Body of pancreas (tissue), 4 donors: ENCODE results near the gene ECHS1. TPM values are rescaled to one million over a fixed set of nuclear protein-coding genes. Genes with fewer than 3 reads are reported as not detected.

Experiments
- ATAC-seq: fragments of 150-250 bp; one replicate; pipeline ENCODE4 v1.9.1; 2016
- DNase-seq, 4 donors: peaks; one replicate each; pipeline ENCODE4 v3.0.0-alpha.2; 2019
- H3K27ac ChIP-seq, 4 donors: fragments of 200-600 bp; sonication (generic); 1 replicate in 3 of 4; 2 replicates in 1 of 4; pipeline versions ENCODE4 v1.5.1 to v1.6.1; 2016 to 2019; ENCODE audit warnings: mild to moderate bottlenecking in 1 of 4, mixed read lengths in 1 of 4, moderate library complexity in 1 of 4
- H3K27me3 ChIP-seq, 2 donors: fragments of 200-600 bp; sonication (generic); one replicate each; pipeline ENCODE4 v1.6.0; 2016; ENCODE audit warnings: mild to moderate bottlenecking in 1 of 2
- H3K36me3 ChIP-seq, 2 donors: fragments of 200-600 bp; sonication (generic); replicated peaks in 1 of 2; 2 replicates each; pipeline ENCODE4 v1.5.1; 2016; ENCODE audit warnings: low read depth in 2 of 2; ENCODE audit not compliant: insufficient read depth in 1 of 2
- H3K4me1 ChIP-seq: fragments of 200-600 bp; sonication (generic); one replicate; pipeline ENCODE4 v1.6.0; 2016
- H3K4me3 ChIP-seq, 2 donors: fragments of 200-600 bp; sonication (generic); 1 replicate in 1 of 2; 2 replicates in 1 of 2; pipeline ENCODE4 v1.5.1; 2016 to 2019
- H3K9me3 ChIP-seq, 3 donors: fragments of 200-600 bp; sonication (generic); 1 replicate in 2 of 3; 2 replicates in 1 of 3; pipeline ENCODE4 v1.5.1; 2016
- POLR2A ChIP-seq, 3 donors: fragments of 450-650 bp; IDR thresholded peaks; one replicate each; pipeline ENCODE4 v1.6.1; 2016; ENCODE audit warnings: antibody characterized with exemption in 3 of 3, mild to moderate bottlenecking in 2 of 3
- WGBS, 2 donors: methylation state at CpG; one replicate each; pipeline ENCODE4 v1.1.5; 2017; 5-methylcytosine and 5-hydroxymethylcytosine counted together
- intact Hi-C: fragments of 100-400 bp; cut with DNase I; formaldehyde crosslinking; loops from one replicate; pipeline ENCODE4 v1.15.1; 2023
- total RNA-seq, 2 donors: library from RNA; depleted of rRNA; stranded (reverse); fragments of >200 nt; gene quantifications; one replicate each; pipeline ENCODE4 v1.1.0, GENCODE V29; 2016
- TF ChIP-seq, protein P1 (sequence below), 7 experiments: fragments of 450-650 bp in 4 of 7; fragments of 200-600 bp in 3 of 7; sonication (generic) in 3 of 7; IDR thresholded peaks; one replicate each; pipeline ENCODE4 v1.5.1; 2016 to 2019; ENCODE audit warnings: antibody characterized with exemption in 7 of 7

Gene ECHS1
- total RNA-seq, 2 donors from 2014 or later = 44.4 to 71.9 TPM

DNA sequence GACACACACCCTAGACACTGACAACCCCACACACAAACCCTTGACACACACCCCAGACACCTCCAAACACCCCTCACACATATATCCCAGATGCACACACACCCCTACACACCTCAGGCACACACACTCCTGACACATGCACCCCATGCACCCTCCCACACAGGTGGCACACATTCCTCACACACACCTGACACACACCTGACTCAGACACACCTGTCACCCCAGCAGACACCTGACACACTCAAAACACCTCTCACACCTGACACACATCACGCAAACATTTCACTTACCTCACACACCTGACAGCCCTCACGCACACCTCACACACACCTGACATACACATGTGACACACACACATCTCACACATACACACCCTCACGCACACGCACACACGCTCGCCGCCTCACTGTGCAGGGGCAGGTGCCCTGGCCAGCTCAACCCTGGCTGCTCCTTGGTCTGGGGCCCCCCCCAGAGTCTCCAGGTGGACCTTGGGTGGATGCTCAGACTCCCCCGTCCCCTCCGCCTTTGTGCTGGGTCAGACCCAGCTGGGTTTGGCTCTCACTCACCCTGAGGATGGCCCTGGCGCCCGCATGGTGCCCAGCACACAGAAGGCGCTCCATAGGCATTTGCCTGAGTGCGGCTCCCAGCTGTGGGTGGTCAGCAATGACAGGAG lies 33.3 kb downstream of the ECHS1 start:
- no peak overlapping the region for H3K4me3 ChIP-seq
- no peaks in the 10 kb centered on the region for H3K36me3 ChIP-seq
- WGBS, 2 donors = 80 to 82% methylated on average over 7 to 13 of the region's 13 CpGs
- DNase-seq (no peak), ATAC-seq (no peak)
- H3K4me1 ChIP-seq = peaks cover 20% of the 10 kb centered on the region
- no peak for TF ChIP-seq POLR2A (IDR thresholded peaks at IDR 0.05)
- TF ChIP-seq, protein P1, sequence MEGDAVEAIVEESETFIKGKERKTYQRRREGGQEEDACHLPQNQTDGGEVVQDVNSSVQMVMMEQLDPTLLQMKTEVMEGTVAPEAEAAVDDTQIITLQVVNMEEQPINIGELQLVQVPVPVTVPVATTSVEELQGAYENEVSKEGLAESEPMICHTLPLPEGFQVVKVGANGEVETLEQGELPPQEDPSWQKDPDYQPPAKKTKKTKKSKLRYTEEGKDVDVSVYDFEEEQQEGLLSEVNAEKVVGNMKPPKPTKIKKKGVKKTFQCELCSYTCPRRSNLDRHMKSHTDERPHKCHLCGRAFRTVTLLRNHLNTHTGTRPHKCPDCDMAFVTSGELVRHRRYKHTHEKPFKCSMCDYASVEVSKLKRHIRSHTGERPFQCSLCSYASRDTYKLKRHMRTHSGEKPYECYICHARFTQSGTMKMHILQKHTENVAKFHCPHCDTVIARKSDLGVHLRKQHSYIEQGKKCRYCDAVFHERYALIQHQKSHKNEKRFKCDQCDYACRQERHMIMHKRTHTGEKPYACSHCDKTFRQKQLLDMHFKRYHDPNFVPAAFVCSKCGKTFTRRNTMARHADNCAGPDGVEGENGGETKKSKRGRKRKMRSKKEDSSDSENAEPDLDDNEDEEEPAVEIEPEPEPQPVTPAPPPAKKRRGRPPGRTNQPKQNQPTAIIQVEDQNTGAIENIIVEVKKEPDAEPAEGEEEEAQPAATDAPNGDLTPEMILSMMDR (IDR thresholded peaks at IDR 0.05) = no peak
- peaks cover 0 to 24% of the 10 kb centered on the region in 2 donors for H3K27me3 ChIP-seq
- intact Hi-C loops = no loop called here
- no peak overlapping the region for H3K27ac ChIP-seq
- H3K9me3 ChIP-seq = no peaks in the 10 kb centered on the region

DNA sequence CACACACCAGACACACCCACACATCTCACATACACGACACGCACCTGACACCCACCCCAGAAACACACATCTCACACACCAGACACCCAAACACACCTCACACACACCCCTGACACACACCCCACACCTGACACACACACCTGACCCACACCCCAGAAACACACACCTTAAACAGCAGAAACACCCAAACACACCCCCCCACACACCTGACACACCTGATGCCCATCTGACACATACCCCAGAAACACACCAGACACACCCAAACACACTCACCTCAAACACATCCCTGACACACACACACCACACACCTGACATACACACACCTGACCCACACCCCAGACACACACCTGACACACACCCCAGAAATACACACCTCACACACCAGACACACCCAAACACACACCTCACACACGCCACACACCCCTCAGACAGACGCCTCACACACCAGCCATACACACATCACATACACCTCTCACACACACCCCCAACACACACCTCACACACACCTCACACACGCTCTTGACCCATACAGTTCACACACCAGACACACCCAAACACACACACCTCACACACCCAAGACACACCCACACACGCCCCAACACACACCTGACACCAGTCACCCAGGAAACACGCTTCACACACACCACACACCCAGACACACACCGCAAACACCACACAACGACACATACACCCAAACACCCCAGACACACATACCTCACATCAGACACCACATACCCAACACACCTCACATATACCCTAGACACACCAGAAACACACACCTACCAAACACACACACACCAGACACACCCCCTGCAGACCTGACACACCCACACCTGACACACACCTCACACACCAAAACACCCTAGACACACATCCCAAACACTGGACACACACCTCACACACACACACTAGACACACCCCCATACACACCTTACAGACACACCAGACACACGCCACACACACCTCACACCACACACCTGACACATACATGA lies 34.8 kb downstream of the ECHS1 start:
- no peak for TF ChIP-seq POLR2A (IDR thresholded peaks at IDR 0.05)
- TF ChIP-seq, protein P1 (IDR thresholded peaks at IDR 0.05) = no peak
- intact Hi-C loops = no loop called here
- Histone ChIP-seq H3K4me1 (peaks cover 22% of the 10 kb centered on the region), H3K4me3 (no peak overlapping the region), H3K36me3 (no peaks in the 10 kb centered on the region), H3K27me3 (peaks cover 0 to 28% of the 10 kb centered on the region in 2 donors), H3K9me3 (no peaks in the 10 kb centered on the region), H3K27ac (no peak overlapping the region)
- DNase-seq (no peak), ATAC-seq (no peak)
- WGBS, 2 donors = 74 to 78% methylated on average over 10 of the region's 10 CpGs

DNA sequence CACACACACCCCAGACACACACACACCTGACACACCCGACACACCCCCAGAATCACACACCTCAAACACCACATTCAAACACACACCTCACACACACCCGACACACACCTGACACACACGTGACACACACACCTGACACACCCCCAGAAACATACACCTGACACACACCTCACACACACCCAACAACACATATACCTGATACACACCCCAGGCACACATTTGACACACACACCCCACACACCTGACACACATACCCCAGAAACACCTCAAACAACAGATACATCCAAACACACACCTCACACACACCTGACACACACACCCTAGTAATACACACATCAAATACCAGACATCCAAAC lies 35.8 kb downstream of the ECHS1 start:
- H3K9me3 ChIP-seq = no peaks in the 10 kb centered on the region
- H3K36me3 ChIP-seq = no peaks in the 10 kb centered on the region
- H3K27me3 ChIP-seq = peaks cover 0 to 28% of the 10 kb centered on the region in 2 donors
- DNase-seq (no peak), ATAC-seq (no peak)
- intact Hi-C loops = no loop called here
- H3K27ac ChIP-seq = no peak overlapping the region
- no peak for TF ChIP-seq POLR2A (IDR thresholded peaks at IDR 0.05)
- TF ChIP-seq, protein P1 (IDR thresholded peaks at IDR 0.05) = no peak
- peaks cover 22% of the 10 kb centered on the region for H3K4me1 ChIP-seq
- WGBS, 2 donors = 56 to 70% methylated on average over 3 of the region's 3 CpGs
- H3K4me3 ChIP-seq = no peak overlapping the region

DNA sequence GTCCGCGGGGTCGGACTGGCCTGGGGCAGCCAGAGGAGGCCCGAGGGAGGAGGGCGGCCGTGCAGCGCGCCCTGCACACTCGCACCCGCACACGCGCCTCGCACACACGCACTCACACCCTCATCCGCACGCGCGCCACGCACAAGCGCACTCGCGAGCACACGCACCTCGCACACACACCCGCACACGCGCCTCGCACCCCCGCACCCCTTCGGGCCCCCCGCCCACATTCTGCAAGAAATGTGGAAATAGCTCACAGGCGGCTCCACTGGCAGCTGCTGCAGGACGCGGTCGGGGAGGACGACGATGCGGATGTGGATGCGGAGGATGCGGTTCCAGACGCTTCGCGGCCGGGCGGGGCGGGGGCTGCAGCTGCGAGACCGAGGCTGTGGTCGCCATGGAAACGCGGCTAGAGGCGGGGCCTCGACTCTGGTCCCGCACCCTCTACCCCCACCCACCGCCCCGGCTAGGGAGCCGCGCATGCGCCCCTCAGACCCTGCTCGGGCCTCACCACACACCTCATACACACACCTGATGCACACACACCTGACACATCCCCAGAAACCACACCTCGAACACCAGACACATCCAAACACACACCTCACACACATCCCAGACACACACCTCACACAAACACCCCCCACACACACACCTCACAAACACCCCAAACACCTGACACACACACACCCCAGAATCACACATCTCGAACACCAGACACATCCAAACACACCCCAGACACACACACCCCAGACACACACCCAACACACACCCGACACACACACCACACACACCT lies 36.4 kb downstream of the ECHS1 start, which contains the start of gene CALY:
Gene CALY, minus strand, starts transcription at position 320 of the 793 bp plus-strand sequence. CDS start 7,907 bp downstream, outside the sequence.
- H3K27me3 ChIP-seq = peaks cover 0 to 28% of the 10 kb centered on the region in 2 donors
- TF ChIP-seq POLR2A (IDR thresholded peaks at IDR 0.05) = no peak
- TF ChIP-seq, protein P1 (IDR thresholded peaks at IDR 0.05) = no peak
- no peak for ATAC-seq
- intact Hi-C loops = no loop called here
- H3K9me3 ChIP-seq = no peaks in the 10 kb centered on the region
- DNase-seq = peak in 3 of 4 donors; percentile 43 to 54 (median 52)
- H3K4me1 ChIP-seq = peaks cover 22% of the 10 kb centered on the region
- H3K36me3 ChIP-seq = no peaks in the 10 kb centered on the region
- H3K4me3 ChIP-seq = no peak within 1 kb of the TSS
- WGBS, 2 donors = 13 to 67% methylated on average over 3 to 63 of the region's 63 CpGs
- H3K27ac ChIP-seq = no peak within 1 kb of the TSS
